Measurements from ENCODE around the gene ATXN1. TPM values are rescaled to one million over a fixed set of nuclear protein-coding genes. Genes with fewer than 3 reads are reported as not detected.

Gene ATXN1
- total RNA-seq, 1 experiment from 2014 or later, result 8.1 TPM

- no peak for TF ChIP-seq GTF2I (CRISPR knock-in tag; conservative IDR thresholded peaks at IDR 0.05)
- TF ChIP-seq ZNF423 (CRISPR knock-in tag; IDR thresholded peaks at IDR 0.05), result no peak
- TF ChIP-seq TP53 (CRISPR knock-in tag; IDR thresholded peaks at IDR 0.05), result no peak
- TF ChIP-seq ZNF138 (CRISPR knock-in tag; conservative IDR thresholded peaks at IDR 0.05), result no peak
- no peak for TF ChIP-seq JUN (CRISPR knock-in tag; IDR thresholded peaks at IDR 0.05)
- no peak for TF ChIP-seq NFATC4 (CRISPR knock-in tag; IDR thresholded peaks at IDR 0.05)
- no peak for TF ChIP-seq SMAD4 (CRISPR knock-in tag; IDR thresholded peaks at IDR 0.05)
- ChIA-PET CTCF (interaction anchor here (0.8 kb wide), 1 partner anchor 457 kb away, joined by 4 read pairs; no protein-coding TSS in a partner anchor), POLR2A (no interaction called here)
- Mint-ChIP-seq H3K4me1 (peaks cover 8% of the 10 kb centered on the region), H3K36me3 (no peaks in the 10 kb centered on the region), H3K4me3 (no peak overlapping the region), H3K27me3 (ENCODE audit: low read depth) (no peaks in the 10 kb centered on the region), H3K9me3 (no peaks in the 10 kb centered on the region), H3K27ac (no peak overlapping the region)
- no peak for ATAC-seq
- DNase-seq (ENCODE audit: low spot score), result no peak
These were observed 447.5 kb downstream of the ATXN1 start for GRCh38 chr6:16313732-16314131.

DNA sequence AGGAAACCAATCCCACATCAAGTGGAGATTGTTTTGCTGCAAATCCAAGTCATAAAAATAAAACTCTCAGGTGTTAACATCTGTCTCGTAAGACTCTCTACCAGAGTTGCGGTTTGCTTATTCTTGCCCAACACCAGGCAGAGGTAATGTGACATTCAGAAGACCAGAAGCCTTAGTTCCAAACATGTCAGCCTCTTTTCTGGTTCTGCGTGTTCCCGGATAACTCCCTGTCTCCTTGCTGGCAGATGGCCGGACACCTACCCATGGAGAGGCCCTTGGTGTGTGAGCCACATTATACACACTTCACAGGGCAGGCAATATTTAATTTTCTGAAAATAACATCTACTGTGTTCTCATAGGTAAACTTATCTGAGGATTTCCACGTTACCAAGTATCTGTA lies 449.5 kb downstream of the ATXN1 start:
- peaks cover 4% of the 10 kb centered on the region for H3K4me1 Mint-ChIP-seq
- TF ChIP-seq, protein P1, sequence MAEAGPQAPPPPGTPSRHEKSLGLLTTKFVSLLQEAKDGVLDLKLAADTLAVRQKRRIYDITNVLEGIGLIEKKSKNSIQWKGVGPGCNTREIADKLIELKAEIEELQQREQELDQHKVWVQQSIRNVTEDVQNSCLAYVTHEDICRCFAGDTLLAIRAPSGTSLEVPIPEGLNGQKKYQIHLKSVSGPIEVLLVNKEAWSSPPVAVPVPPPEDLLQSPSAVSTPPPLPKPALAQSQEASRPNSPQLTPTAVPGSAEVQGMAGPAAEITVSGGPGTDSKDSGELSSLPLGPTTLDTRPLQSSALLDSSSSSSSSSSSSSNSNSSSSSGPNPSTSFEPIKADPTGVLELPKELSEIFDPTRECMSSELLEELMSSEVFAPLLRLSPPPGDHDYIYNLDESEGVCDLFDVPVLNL (CRISPR knock-in tag; IDR thresholded peaks at IDR 0.05; ENCODE audit: borderline replicate concordance, low read depth), result no peak
- TF ChIP-seq, protein P2, sequence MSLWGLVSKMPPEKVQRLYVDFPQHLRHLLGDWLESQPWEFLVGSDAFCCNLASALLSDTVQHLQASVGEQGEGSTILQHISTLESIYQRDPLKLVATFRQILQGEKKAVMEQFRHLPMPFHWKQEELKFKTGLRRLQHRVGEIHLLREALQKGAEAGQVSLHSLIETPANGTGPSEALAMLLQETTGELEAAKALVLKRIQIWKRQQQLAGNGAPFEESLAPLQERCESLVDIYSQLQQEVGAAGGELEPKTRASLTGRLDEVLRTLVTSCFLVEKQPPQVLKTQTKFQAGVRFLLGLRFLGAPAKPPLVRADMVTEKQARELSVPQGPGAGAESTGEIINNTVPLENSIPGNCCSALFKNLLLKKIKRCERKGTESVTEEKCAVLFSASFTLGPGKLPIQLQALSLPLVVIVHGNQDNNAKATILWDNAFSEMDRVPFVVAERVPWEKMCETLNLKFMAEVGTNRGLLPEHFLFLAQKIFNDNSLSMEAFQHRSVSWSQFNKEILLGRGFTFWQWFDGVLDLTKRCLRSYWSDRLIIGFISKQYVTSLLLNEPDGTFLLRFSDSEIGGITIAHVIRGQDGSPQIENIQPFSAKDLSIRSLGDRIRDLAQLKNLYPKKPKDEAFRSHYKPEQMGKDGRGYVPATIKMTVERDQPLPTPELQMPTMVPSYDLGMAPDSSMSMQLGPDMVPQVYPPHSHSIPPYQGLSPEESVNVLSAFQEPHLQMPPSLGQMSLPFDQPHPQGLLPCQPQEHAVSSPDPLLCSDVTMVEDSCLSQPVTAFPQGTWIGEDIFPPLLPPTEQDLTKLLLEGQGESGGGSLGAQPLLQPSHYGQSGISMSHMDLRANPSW (CRISPR knock-in tag; conservative IDR thresholded peaks at IDR 0.05; ENCODE audit: low read depth), result no peak
- no peak for TF ChIP-seq ZNF138 (CRISPR knock-in tag; conservative IDR thresholded peaks at IDR 0.05)
- TF ChIP-seq FOXJ3 (CRISPR knock-in tag; IDR thresholded peaks at IDR 0.05; ENCODE audit: borderline replicate concordance), result no peak
- TF ChIP-seq ATF6 (CRISPR knock-in tag; IDR thresholded peaks at IDR 0.05), result no peak
- no peak for TF ChIP-seq JUN (CRISPR knock-in tag; IDR thresholded peaks at IDR 0.05)
- no peak for TF ChIP-seq MAX (CRISPR knock-in tag; IDR thresholded peaks at IDR 0.05)
- no peak for TF ChIP-seq CDX4 (CRISPR knock-in tag; IDR thresholded peaks at IDR 0.05; ENCODE audit: borderline replicate concordance)
- TF ChIP-seq, protein P3, sequence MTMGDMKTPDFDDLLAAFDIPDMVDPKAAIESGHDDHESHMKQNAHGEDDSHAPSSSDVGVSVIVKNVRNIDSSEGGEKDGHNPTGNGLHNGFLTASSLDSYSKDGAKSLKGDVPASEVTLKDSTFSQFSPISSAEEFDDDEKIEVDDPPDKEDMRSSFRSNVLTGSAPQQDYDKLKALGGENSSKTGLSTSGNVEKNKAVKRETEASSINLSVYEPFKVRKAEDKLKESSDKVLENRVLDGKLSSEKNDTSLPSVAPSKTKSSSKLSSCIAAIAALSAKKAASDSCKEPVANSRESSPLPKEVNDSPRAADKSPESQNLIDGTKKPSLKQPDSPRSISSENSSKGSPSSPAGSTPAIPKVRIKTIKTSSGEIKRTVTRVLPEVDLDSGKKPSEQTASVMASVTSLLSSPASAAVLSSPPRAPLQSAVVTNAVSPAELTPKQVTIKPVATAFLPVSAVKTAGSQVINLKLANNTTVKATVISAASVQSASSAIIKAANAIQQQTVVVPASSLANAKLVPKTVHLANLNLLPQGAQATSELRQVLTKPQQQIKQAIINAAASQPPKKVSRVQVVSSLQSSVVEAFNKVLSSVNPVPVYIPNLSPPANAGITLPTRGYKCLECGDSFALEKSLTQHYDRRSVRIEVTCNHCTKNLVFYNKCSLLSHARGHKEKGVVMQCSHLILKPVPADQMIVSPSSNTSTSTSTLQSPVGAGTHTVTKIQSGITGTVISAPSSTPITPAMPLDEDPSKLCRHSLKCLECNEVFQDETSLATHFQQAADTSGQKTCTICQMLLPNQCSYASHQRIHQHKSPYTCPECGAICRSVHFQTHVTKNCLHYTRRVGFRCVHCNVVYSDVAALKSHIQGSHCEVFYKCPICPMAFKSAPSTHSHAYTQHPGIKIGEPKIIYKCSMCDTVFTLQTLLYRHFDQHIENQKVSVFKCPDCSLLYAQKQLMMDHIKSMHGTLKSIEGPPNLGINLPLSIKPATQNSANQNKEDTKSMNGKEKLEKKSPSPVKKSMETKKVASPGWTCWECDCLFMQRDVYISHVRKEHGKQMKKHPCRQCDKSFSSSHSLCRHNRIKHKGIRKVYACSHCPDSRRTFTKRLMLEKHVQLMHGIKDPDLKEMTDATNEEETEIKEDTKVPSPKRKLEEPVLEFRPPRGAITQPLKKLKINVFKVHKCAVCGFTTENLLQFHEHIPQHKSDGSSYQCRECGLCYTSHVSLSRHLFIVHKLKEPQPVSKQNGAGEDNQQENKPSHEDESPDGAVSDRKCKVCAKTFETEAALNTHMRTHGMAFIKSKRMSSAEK (CRISPR knock-in tag; IDR thresholded peaks at IDR 0.05; ENCODE audit: borderline replicate concordance), result no peak
- TF ChIP-seq ELF4 (CRISPR knock-in tag; IDR thresholded peaks at IDR 0.05; ENCODE audit: low read depth), result no peak
- no peak for TF ChIP-seq TP53 (CRISPR knock-in tag; IDR thresholded peaks at IDR 0.05)
- TF ChIP-seq NR1H2 (CRISPR knock-in tag; IDR thresholded peaks at IDR 0.05), result no peak
- TF ChIP-seq GRHL2 (CRISPR knock-in tag; IDR thresholded peaks at IDR 0.05; ENCODE audit: insufficient replicate concordance, severe bottlenecking), result no peak
- TF ChIP-seq MYBL2 (CRISPR knock-in tag; IDR thresholded peaks at IDR 0.05), result no peak
- no peak for TF ChIP-seq USF2 (CRISPR knock-in tag; IDR thresholded peaks at IDR 0.05)
- TF ChIP-seq, protein P4, sequence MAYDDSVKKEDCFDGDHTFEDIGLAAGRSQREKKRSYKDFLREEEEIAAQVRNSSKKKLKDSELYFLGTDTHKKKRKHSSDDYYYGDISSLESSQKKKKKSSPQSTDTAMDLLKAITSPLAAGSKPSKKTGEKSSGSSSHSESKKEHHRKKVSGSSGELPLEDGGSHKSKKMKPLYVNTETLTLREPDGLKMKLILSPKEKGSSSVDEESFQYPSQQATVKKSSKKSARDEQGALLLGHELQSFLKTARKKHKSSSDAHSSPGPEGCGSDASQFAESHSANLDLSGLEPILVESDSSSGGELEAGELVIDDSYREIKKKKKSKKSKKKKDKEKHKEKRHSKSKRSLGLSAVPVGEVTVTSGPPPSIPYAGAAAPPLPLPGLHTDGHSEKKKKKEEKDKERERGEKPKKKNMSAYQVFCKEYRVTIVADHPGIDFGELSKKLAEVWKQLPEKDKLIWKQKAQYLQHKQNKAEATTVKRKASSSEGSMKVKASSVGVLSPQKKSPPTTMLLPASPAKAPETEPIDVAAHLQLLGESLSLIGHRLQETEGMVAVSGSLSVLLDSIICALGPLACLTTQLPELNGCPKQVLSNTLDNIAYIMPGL (CRISPR knock-in tag; IDR thresholded peaks at IDR 0.05), result no peak
- ATAC-seq (no peak), DNase-seq (ENCODE audit: low spot score) (no peak)
- H3K27ac Mint-ChIP-seq, result no peak overlapping the region
- no peaks in the 10 kb centered on the region for H3K36me3 Mint-ChIP-seq
- POLR2A ChIA-PET, result no interaction called here
- no peak overlapping the region for H3K4me3 Mint-ChIP-seq
- H3K27me3 Mint-ChIP-seq (ENCODE audit: low read depth), result peaks cover 1% of the 10 kb centered on the region; the same call in 1 of the 2 replicates
- no peaks in the 10 kb centered on the region for H3K9me3 Mint-ChIP-seq
- CTCF ChIA-PET, result no interaction called here

All from WTC11 (cell line).